Mammary epithelial cell (primary cell): ENCODE results near the gene INTU.

ENCODE experiments used
- EZH2 ChIP-seq: IDR thresholded peaks from 2 replicates; pipeline ENCODE4 v1.6.1; 2012; ENCODE audit warnings: low read length, inconsistent platforms, borderline replicate concordance
- TF ChIP-seq, protein P1 (sequence below), 2 donors: IDR thresholded peaks in 1 of 2; conservative IDR thresholded peaks in 1 of 2; 2 replicates each; pipeline ENCODE4 v1.5.1; 2011 to 2012; ENCODE audit warnings: inconsistent platforms in 2 of 2, low read length in 2 of 2, mild to moderate bottlenecking in 2 of 2, control low read depth in 1 of 2, low read depth in 1 of 2; ENCODE audit not compliant: insufficient read depth in 1 of 2; ENCODE audit errors: extremely low read depth in 1 of 2

DNA sequence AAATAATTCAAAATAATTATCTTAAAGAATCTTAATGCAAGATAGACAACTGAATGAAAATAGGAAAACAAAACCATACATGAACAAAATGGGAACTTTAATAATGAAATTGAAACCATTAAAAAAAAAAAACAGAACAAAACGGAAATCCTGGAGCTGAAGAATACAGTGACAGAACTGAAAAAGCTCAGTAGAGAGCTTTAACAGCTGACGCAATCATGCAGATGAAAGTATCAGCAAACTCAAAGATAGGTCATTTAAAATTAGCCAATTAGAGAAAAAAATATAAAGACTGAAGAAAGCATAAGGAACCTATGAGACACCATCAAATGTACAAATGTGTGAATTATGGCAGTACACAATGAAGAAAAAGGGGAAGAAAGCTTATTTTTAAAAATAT is 116.2 kb downstream of the INTU start:
- TF ChIP-seq, protein P1, sequence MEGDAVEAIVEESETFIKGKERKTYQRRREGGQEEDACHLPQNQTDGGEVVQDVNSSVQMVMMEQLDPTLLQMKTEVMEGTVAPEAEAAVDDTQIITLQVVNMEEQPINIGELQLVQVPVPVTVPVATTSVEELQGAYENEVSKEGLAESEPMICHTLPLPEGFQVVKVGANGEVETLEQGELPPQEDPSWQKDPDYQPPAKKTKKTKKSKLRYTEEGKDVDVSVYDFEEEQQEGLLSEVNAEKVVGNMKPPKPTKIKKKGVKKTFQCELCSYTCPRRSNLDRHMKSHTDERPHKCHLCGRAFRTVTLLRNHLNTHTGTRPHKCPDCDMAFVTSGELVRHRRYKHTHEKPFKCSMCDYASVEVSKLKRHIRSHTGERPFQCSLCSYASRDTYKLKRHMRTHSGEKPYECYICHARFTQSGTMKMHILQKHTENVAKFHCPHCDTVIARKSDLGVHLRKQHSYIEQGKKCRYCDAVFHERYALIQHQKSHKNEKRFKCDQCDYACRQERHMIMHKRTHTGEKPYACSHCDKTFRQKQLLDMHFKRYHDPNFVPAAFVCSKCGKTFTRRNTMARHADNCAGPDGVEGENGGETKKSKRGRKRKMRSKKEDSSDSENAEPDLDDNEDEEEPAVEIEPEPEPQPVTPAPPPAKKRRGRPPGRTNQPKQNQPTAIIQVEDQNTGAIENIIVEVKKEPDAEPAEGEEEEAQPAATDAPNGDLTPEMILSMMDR (conservative IDR thresholded peaks at IDR 0.05 in 1 of 2, IDR thresholded peaks at IDR 0.05 in 1 of 2; ENCODE audit: extremely low read depth in 1 of 2, insufficient read depth in 1 of 2, low read depth in 1 of 2, low read length in 2 of 2), result no peak
- TF ChIP-seq EZH2, result no peak
